ENCODE results near the gene GADD45A. TPM values are rescaled to one million over a fixed set of nuclear protein-coding genes. Genes with fewer than 3 reads are reported as not detected.

GADD45A gene
- total RNA-seq, 1 donor from 2014 or later, result 107 TPM

DNA sequence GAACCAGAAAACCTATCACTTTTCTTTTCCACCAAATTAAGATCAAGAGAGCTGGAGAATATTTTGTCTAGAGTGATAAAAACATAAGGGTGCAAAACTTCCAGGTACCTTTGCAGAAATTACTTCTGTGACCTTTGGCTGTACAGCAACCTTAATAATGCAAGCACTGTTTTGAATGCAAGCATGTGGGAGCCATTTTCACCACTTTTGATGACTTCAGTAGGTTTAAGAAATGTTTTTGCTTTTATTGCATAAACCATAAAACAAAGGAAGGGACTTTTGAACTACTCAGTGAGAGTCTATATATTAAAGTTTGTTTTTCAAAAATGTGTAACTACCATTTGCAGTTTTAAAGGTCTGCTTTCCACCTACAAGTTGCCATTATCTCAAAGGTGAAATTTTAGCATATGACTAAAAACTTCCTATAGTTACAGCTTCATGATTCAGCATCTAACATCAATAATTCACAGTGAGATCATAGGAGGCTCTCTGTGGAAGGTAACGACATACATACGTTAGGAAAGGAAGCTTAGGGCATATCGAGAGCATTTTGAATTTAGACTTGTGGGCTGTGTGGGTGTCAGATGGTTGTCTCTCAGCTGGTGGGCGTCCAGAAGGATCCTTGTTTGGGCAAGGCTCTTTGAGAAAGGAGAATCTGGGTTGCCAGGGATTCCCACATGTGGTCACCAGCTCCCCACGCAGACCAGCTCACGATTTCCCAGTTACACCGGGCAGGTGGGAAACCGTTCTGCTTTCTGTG, 1.1 kb upstream of the GADD45A start:
- no peak for FAIRE-seq
- TF ChIP-seq, protein P1, sequence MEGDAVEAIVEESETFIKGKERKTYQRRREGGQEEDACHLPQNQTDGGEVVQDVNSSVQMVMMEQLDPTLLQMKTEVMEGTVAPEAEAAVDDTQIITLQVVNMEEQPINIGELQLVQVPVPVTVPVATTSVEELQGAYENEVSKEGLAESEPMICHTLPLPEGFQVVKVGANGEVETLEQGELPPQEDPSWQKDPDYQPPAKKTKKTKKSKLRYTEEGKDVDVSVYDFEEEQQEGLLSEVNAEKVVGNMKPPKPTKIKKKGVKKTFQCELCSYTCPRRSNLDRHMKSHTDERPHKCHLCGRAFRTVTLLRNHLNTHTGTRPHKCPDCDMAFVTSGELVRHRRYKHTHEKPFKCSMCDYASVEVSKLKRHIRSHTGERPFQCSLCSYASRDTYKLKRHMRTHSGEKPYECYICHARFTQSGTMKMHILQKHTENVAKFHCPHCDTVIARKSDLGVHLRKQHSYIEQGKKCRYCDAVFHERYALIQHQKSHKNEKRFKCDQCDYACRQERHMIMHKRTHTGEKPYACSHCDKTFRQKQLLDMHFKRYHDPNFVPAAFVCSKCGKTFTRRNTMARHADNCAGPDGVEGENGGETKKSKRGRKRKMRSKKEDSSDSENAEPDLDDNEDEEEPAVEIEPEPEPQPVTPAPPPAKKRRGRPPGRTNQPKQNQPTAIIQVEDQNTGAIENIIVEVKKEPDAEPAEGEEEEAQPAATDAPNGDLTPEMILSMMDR (IDR thresholded peaks at IDR 0.05; ENCODE audit: insufficient read depth, low read length, severe bottlenecking), result no peak
- DNase-seq (ENCODE audit: low read depth), result peak; percentile 96
- Histone ChIP-seq H3K27me3 (ENCODE audit: control insufficient read depth, insufficient read depth, low read length) (no peaks in the 10 kb centered on the region), H3K36me3 (ENCODE audit: control insufficient read depth, insufficient read depth, low read length) (peaks cover 11% of the 10 kb centered on the region), H3K4me3 (ENCODE audit: low read depth, low read length) (peak overlapping the region; percentile 94)

- TF ChIP-seq, protein P1 (IDR thresholded peaks at IDR 0.05; ENCODE audit: insufficient read depth, low read length, severe bottlenecking), result no peak
- Histone ChIP-seq H3K36me3 (ENCODE audit: control insufficient read depth, insufficient read depth, low read length) (peaks cover 11% of the 10 kb centered on the region), H3K27me3 (ENCODE audit: control insufficient read depth, insufficient read depth, low read length) (no peaks in the 10 kb centered on the region), H3K4me3 (ENCODE audit: low read depth, low read length) (peak overlapping the region; percentile 94)
- FAIRE-seq (no peak), DNase-seq (ENCODE audit: low read depth) (no peak)
These were observed 405 bp upstream of the GADD45A start for GRCh38 chr1:67684526-67685066.

DNA sequence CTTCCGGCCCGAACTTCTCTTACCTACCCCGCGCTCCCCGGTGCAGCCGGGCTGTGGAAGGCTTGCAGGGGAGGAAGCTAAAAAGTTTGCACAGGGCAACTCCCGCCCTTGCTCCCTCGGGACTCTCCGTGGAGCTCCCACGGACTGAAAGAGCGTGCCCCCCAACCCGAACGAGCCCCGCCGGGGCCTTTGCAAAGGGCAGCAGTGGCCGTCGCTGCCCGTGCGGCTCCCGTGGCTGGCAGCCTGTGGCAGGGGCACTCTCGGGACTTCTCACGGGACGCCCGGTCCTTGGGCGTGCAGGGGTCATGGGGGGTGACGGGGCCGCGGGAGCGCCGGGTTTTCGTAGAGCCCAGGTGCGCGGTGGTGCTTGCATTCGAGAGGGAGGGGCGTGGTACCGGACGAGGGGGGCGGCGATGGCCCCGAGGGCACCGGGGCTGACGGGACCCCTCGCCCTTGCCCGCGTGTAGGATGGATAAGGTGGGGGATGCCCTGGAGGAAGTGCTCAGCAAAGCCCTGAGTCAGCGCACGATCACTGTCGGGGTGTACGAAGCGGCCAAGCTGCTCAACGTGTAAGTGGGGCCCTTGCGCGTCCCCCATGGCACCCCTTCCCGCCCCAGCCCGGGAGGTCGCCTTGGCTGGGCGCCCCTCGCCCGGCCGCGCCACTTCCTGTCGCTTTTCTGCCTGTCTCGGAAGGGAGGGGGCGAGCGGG, 711 bp downstream of the GADD45A start:
- no peak for DNase-seq (ENCODE audit: low read depth)
- Histone ChIP-seq H3K4me3 (ENCODE audit: low read depth, low read length) (peak overlapping the region; percentile 94), H3K27me3 (ENCODE audit: control insufficient read depth, insufficient read depth, low read length) (no peaks in the 10 kb centered on the region), H3K36me3 (ENCODE audit: control insufficient read depth, insufficient read depth, low read length) (peaks cover 11% of the 10 kb centered on the region)
- FAIRE-seq, result no peak
- TF ChIP-seq, protein P1 (IDR thresholded peaks at IDR 0.05; ENCODE audit: insufficient read depth, low read length, severe bottlenecking), result no peak

DNA sequence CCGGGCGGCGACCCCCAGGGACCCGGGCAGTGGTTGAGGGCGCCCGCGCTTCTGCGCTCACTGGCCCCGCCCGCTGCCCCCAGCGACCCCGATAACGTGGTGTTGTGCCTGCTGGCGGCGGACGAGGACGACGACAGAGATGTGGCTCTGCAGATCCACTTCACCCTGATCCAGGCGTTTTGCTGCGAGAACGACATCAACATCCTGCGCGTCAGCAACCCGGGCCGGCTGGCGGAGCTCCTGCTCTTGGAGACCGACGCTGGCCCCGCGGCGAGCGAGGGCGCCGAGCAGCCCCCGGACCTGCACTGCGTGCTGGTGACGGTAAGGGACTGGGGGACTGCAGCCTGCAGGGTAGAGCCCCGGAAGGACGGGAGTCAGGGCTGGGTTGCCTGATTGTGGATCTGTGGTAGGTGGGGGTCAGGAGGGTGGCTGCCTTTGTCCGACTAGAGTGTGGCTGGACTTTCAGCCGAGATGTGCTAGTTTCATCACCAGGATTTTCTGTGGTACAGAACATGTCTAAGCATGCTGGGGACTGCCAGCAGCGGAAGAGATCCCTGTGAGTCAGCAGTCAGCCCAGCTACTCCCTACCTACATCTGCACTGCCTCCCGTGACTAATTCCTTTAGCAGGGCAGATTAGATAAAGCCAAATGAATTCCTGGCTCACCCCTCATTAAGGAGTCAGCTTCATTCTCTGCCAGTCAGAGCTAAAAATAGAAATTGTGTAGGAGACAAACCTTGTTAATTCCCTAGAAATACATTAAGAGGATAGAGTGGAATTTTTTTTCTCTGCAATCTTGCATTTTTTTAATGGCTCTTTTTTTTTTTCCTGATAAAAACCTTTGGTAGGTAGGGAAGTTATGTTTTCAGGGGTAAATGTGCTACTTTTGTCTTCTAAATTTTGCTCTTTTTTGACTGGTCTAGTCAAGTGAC, 1.5 kb downstream of the GADD45A start:
- Histone ChIP-seq H3K36me3 (ENCODE audit: control insufficient read depth, insufficient read depth, low read length) (peaks cover 11% of the 10 kb centered on the region), H3K27me3 (ENCODE audit: control insufficient read depth, insufficient read depth, low read length) (no peaks in the 10 kb centered on the region), H3K4me3 (ENCODE audit: low read depth, low read length) (peak overlapping the region; percentile 94)
- DNase-seq (ENCODE audit: low read depth) (peak; percentile 97), FAIRE-seq (peak; percentile 89)
- TF ChIP-seq, protein P1 (IDR thresholded peaks at IDR 0.05; ENCODE audit: insufficient read depth, low read length, severe bottlenecking), result no peak

GRCh38 chr1:67687198-67687545, 2.2 kb downstream of the GADD45A start:
- Histone ChIP-seq H3K27me3 (ENCODE audit: control insufficient read depth, insufficient read depth, low read length) (no peaks in the 10 kb centered on the region), H3K36me3 (ENCODE audit: control insufficient read depth, insufficient read depth, low read length) (peaks cover 11% of the 10 kb centered on the region), H3K4me3 (ENCODE audit: low read depth, low read length) (peak overlapping the region; percentile 94)
- no peak for DNase-seq (ENCODE audit: low read depth)
- FAIRE-seq, result no peak
- TF ChIP-seq, protein P1 (IDR thresholded peaks at IDR 0.05; ENCODE audit: insufficient read depth, low read length, severe bottlenecking), result no peak
